ENCODE results near the gene FAM229B.
"Not testable (repeated sequence)": the region's sequence is repeated elsewhere in the genome, so short reads cannot be mapped to it uniquely, and the experiment has no call there.

FAM229B gene

GRCh38 chr6:112040956-112041355, 46.4 kb upstream of the FAM229B start:
- TF ChIP-seq CTCF (IDR thresholded peaks at IDR 0.05; ENCODE audit: insufficient read depth, low read length, poor library complexity, severe bottlenecking): no peak
- H3K4me3 ChIP-seq (replicated peaks; ENCODE audit: low read depth, low read length): no peak overlapping the region
- H3K36me3 ChIP-seq (ENCODE audit: control insufficient read depth, insufficient read depth, low read length): no peaks in the 10 kb centered on the region
- no peaks in the 10 kb centered on the region; the same call in 1 of the 2 replicates for H3K27me3 ChIP-seq (replicated peaks; ENCODE audit: control insufficient read depth, insufficient read depth, low read length)
- no peak for DNase-seq (ENCODE audit: extremely low read depth, insufficient read length)

GRCh38 chr6:112041535-112041934, 45.9 kb upstream of the FAM229B start:
- H3K36me3 ChIP-seq (ENCODE audit: control insufficient read depth, insufficient read depth, low read length): no peaks in the 10 kb centered on the region
- no peaks in the 10 kb centered on the region; the same call in 1 of the 2 replicates for H3K27me3 ChIP-seq (replicated peaks; ENCODE audit: control insufficient read depth, insufficient read depth, low read length)
- DNase-seq (ENCODE audit: extremely low read depth, insufficient read length): no peak
- H3K4me3 ChIP-seq (replicated peaks; ENCODE audit: low read depth, low read length): no peak overlapping the region
- no peak for TF ChIP-seq CTCF (IDR thresholded peaks at IDR 0.05; ENCODE audit: insufficient read depth, low read length, poor library complexity, severe bottlenecking)

GRCh38 chr6:112043032-112044007, 44.1 kb upstream of the FAM229B start:
- peak; percentile 82 for DNase-seq (ENCODE audit: extremely low read depth, insufficient read length)
- Histone ChIP-seq H3K4me3 (replicated peaks; ENCODE audit: low read depth, low read length) (peak overlapping the region; percentile 73), H3K36me3 (ENCODE audit: control insufficient read depth, insufficient read depth, low read length) (no peaks in the 10 kb centered on the region), H3K27me3 (replicated peaks; ENCODE audit: control insufficient read depth, insufficient read depth, low read length) (no peaks in the 10 kb centered on the region; the same call in 1 of the 2 replicates)
- peak; percentile 98 for TF ChIP-seq CTCF (IDR thresholded peaks at IDR 0.05; ENCODE audit: insufficient read depth, low read length, poor library complexity, severe bottlenecking)

GRCh38 chr6:112044196-112044595, 43.2 kb upstream of the FAM229B start:
- H3K4me3 ChIP-seq (replicated peaks; ENCODE audit: low read depth, low read length): no peak overlapping the region
- H3K27me3 ChIP-seq (replicated peaks; ENCODE audit: control insufficient read depth, insufficient read depth, low read length): no peaks in the 10 kb centered on the region; the same call in 1 of the 2 replicates
- DNase-seq (ENCODE audit: extremely low read depth, insufficient read length): no peak
- no peak for TF ChIP-seq CTCF (IDR thresholded peaks at IDR 0.05; ENCODE audit: insufficient read depth, low read length, poor library complexity, severe bottlenecking)
- H3K36me3 ChIP-seq (ENCODE audit: control insufficient read depth, insufficient read depth, low read length): no peaks in the 10 kb centered on the region

- DNase-seq (ENCODE audit: extremely low read depth, insufficient read length): no peak
Observed at GRCh38 chr6:112044856-112045255, 42.5 kb upstream of the FAM229B start.

GRCh38 chr6:112047523-112047922, 39.9 kb upstream of the FAM229B start:
- not testable (repeated sequence) for H3K27me3 ChIP-seq (replicated peaks; ENCODE audit: control insufficient read depth, insufficient read depth, low read length); H3K36me3 ChIP-seq (ENCODE audit: control insufficient read depth, insufficient read depth, low read length); H3K4me3 ChIP-seq (replicated peaks; ENCODE audit: low read depth, low read length)

More at GRCh38 chr6:112044856-112045255, 42.5 kb upstream of the FAM229B start:
- no peaks in the 10 kb centered on the region; the same call in 1 of the 2 replicates for H3K27me3 ChIP-seq (replicated peaks; ENCODE audit: control insufficient read depth, insufficient read depth, low read length)
- TF ChIP-seq CTCF (IDR thresholded peaks at IDR 0.05; ENCODE audit: insufficient read depth, low read length, poor library complexity, severe bottlenecking): no peak
- H3K4me3 ChIP-seq (replicated peaks; ENCODE audit: low read depth, low read length): no peak overlapping the region
- no peaks in the 10 kb centered on the region for H3K36me3 ChIP-seq (ENCODE audit: control insufficient read depth, insufficient read depth, low read length)

More at GRCh38 chr6:112047523-112047922, 39.9 kb upstream of the FAM229B start:
- DNase-seq (ENCODE audit: extremely low read depth, insufficient read length): not testable (repeated sequence)

Measured in GM06990 (cell line).